B cell (primary cell): ENCODE measurements around the gene ACOXL.

Experiments used
- EZH2 ChIP-seq: IDR thresholded peaks from 2 replicates; pipeline ENCODE4 v1.6.1; 2012; ENCODE audit warnings: borderline replicate concordance, low read depth, mild to moderate bottlenecking, moderate library complexity, low read length; ENCODE audit not compliant: insufficient read depth, poor library complexity, severe bottlenecking
- TF ChIP-seq, protein P1 (sequence below): fragments of 200-600 bp; IDR thresholded peaks from one replicate; pipeline ENCODE4 v1.8.0; 2022; ENCODE audit warnings: antibody characterized with exemption, mild to moderate bottlenecking

DNA sequence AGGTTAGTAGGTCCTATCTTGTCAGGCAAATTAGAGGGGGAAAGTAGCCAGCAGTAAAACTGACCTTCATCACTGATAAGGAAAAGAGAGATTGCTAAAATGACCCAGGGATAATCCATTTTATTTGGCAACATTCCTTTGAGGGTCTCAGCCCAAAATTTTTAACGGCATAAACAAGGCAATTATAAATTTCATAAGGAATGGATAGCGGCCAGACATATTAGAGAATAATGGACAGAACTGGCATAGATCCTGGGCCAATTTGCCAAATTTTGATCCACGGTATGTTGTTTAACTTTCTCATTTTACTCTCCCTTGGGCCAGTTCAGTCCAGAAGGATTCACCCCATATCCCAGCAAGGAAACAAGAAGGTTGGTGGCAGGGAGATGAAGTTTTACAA, 217.9 kb downstream of the ACOXL start:
- TF ChIP-seq, protein P1, sequence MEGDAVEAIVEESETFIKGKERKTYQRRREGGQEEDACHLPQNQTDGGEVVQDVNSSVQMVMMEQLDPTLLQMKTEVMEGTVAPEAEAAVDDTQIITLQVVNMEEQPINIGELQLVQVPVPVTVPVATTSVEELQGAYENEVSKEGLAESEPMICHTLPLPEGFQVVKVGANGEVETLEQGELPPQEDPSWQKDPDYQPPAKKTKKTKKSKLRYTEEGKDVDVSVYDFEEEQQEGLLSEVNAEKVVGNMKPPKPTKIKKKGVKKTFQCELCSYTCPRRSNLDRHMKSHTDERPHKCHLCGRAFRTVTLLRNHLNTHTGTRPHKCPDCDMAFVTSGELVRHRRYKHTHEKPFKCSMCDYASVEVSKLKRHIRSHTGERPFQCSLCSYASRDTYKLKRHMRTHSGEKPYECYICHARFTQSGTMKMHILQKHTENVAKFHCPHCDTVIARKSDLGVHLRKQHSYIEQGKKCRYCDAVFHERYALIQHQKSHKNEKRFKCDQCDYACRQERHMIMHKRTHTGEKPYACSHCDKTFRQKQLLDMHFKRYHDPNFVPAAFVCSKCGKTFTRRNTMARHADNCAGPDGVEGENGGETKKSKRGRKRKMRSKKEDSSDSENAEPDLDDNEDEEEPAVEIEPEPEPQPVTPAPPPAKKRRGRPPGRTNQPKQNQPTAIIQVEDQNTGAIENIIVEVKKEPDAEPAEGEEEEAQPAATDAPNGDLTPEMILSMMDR: no peak
- no peak for TF ChIP-seq EZH2
